RWPE2 (cell line): Measurements from ENCODE around the gene SMCHD1.
"Not testable (repeated sequence)": the region's sequence is repeated elsewhere in the genome, so short reads cannot be mapped to it uniquely, and the experiment has no call there.

Experiments
- ATAC-seq: fragments of 200-7000 bp; cut with Tn5 transposase; 3 replicates; pipeline ENCODE4 v1.9.1; 2021; ENCODE audit warnings: low read depth
- DNase-seq: peaks from one replicate; pipeline ENCODE4 v3.0.0-alpha.2; 2020; ENCODE audit warnings: low spot score
- H3K27ac ChIP-seq: fragments of 450-650 bp; 2 replicates; pipeline ENCODE4 v1.5.1; 2017; ENCODE audit warnings: mild to moderate bottlenecking; ENCODE audit not compliant: poor library complexity, severe bottlenecking
- H3K27me3 ChIP-seq: fragments of 250-450 bp; sonication (Bioruptor Pico); 2 replicates; pipeline ENCODE4 v1.5.1; 2021; ENCODE audit warnings: mild to moderate bottlenecking, moderate library complexity; ENCODE audit not compliant: insufficient read depth, poor library complexity, severe bottlenecking
- H3K36me3 ChIP-seq: fragments of 250-450 bp; sonication (Bioruptor Pico); 2 replicates; pipeline ENCODE4 v1.5.1; 2020; ENCODE audit warnings: low read depth, mild to moderate bottlenecking, moderate library complexity
- H3K4me1 ChIP-seq: fragments of 250-450 bp; sonication (Bioruptor Pico); 2 replicates; pipeline ENCODE4 v1.5.1; 2021; ENCODE audit warnings: mild to moderate bottlenecking, moderate library complexity; ENCODE audit not compliant: insufficient read depth, poor library complexity, severe bottlenecking
- H3K4me3 ChIP-seq: fragments of 250-450 bp; sonication (Bioruptor Pico); 2 replicates; pipeline ENCODE4 v1.5.1; 2021; ENCODE audit warnings: mild to moderate bottlenecking, moderate library complexity; ENCODE audit not compliant: severe bottlenecking
- H3K9me3 ChIP-seq: fragments of 250-450 bp; sonication (Bioruptor Pico); 2 replicates; pipeline ENCODE4 v1.5.1; 2021; ENCODE audit warnings: mild to moderate bottlenecking, moderate library complexity; ENCODE audit not compliant: severe bottlenecking
- TF ChIP-seq, protein P1 (sequence below): fragments of 450-650 bp; IDR thresholded peaks from one replicate; pipeline ENCODE4 v1.5.1; 2017; ENCODE audit warnings: mild to moderate bottlenecking, moderate library complexity; ENCODE audit not compliant: poor library complexity, severe bottlenecking

The SMCHD1 gene

DNA sequence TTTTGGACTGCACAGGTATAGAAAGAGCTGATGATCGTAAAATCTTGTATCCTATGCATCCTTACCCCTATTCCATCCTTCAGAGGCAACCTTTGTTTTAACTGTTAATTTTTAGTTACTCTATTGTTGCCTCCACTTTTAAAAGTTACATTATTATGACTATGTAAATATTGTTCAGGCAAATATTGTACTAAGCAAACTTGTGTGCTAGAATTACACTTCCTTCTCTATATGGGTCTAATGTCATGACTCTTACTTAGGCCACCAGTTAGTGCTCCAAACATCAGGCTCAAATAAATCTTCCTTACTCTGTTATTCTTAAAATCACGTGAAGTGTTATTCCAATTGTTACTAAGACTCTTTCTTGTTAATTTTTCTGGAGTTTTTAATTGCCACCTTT, 143.8 kb downstream of the SMCHD1 start:
- DNase-seq (no peak), ATAC-seq (no peak)
- no peaks in the 10 kb centered on the region for H3K27me3 ChIP-seq
- H3K9me3 ChIP-seq, result no peaks in the 10 kb centered on the region
- TF ChIP-seq, protein P1, sequence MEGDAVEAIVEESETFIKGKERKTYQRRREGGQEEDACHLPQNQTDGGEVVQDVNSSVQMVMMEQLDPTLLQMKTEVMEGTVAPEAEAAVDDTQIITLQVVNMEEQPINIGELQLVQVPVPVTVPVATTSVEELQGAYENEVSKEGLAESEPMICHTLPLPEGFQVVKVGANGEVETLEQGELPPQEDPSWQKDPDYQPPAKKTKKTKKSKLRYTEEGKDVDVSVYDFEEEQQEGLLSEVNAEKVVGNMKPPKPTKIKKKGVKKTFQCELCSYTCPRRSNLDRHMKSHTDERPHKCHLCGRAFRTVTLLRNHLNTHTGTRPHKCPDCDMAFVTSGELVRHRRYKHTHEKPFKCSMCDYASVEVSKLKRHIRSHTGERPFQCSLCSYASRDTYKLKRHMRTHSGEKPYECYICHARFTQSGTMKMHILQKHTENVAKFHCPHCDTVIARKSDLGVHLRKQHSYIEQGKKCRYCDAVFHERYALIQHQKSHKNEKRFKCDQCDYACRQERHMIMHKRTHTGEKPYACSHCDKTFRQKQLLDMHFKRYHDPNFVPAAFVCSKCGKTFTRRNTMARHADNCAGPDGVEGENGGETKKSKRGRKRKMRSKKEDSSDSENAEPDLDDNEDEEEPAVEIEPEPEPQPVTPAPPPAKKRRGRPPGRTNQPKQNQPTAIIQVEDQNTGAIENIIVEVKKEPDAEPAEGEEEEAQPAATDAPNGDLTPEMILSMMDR, result no peak
- H3K4me1 ChIP-seq, result no peaks in the 10 kb centered on the region
- peaks cover 90% of the 10 kb centered on the region for H3K36me3 ChIP-seq
- no peak overlapping the region for H3K27ac ChIP-seq
- H3K4me3 ChIP-seq, result no peak overlapping the region

DNA sequence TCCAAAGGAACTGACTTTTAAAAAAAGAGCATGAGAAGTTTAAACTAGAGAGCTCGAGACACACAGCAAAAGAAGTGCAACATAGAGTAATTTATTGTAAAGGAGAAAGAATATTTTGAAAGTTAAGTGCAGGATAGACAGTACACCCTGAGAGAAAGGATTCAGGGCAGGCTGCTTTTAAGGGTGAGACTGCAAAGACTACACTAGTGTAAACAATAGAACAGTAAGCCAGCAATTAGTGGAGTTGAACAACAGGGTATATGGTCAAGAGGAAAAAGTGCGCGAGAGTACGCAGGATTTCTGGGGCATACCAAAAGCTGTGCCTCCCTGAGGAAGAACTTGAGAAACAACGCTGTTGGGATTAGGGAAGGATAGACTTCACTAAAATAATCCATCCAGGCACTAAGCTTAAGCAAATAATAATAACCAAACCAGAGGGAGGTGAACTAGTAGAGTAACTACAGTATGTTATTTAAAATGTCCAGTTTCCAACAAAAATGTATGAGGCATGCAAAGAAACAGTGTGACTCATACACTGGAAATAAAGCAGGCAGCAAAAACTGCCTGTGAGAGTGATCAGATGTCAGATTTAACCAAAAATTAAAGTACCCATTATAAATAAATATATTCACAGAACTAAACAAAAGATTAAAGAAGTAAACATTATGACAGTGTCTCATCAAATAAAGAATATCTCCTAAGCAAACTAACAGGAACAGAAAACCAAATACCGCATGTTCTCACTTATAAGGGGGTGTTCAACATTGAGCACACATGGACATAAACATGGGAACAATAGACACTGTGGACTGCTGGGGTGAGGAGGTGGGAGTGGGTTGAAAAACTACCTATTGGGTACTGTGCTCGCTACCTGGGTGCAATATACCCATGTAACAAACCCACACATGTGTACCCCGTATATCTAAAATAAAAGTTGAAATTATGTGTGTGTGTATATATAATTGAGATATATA, 150.7 kb downstream of the SMCHD1 start:
- DNase-seq (no peak), ATAC-seq (peak; percentile 41; the same call in 1 of the 3 replicates)
- peaks cover 33% of the 10 kb centered on the region for H3K36me3 ChIP-seq
- no peak overlapping the region for H3K4me3 ChIP-seq
- H3K9me3 ChIP-seq, result no peaks in the 10 kb centered on the region
- H3K27ac ChIP-seq, result no peak overlapping the region
- H3K27me3 ChIP-seq, result no peaks in the 10 kb centered on the region
- TF ChIP-seq, protein P1, result no peak
- no peaks in the 10 kb centered on the region for H3K4me1 ChIP-seq

DNA sequence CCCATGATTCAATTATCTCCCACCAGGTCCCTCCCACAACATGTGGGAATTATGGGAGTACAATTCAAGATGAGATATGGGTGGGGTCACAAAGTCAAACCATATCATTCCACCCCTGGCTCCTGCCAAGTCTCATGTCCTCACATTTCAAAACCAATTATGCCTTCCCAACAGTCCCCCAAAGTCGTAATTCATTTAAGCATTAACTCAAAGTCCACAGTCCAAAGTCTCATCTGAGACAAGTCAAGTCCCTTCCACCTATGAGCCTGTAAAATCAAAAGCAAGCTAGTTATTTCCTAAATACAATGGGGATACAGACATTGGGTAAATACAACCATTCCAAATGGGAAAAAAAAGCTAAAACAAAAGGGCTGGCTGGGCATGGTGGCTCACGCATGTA, 153.1 kb downstream of the SMCHD1 start:
- H3K4me3 ChIP-seq, DNase-seq, H3K4me1 ChIP-seq: not testable (repeated sequence)

DNA sequence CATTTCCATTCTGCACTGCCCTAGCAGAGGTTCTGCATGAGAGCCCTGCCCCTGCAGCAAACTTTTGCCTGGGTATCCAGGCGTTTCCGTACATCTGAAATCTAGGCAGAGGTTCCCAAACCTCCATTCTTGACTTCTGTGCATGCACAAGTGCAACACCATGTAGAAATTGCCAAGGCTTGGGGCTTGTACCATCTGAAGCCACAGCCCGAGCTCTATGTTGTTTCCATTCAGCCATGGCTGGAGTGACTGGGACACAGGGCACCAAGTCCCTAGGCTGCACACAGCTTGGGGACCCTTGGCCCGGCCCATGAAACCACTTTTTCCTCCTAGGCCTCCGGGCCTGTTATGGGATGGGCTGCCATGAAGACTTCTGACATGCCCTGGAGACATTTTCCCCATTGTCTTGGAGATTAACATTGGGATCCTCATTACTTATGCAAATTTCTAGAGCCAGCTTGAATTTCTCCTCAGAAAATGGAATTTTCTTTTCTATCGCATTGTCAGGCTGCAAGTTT, 154.2 kb downstream of the SMCHD1 start:
- H3K27ac ChIP-seq, H3K27me3 ChIP-seq, DNase-seq, H3K9me3 ChIP-seq, H3K4me1 ChIP-seq, ATAC-seq, H3K4me3 ChIP-seq, H3K36me3 ChIP-seq: not testable (repeated sequence)

More for the DNA sequence above, 153.1 kb downstream of the SMCHD1 start:
- H3K9me3 ChIP-seq, H3K27me3 ChIP-seq, H3K27ac ChIP-seq, ATAC-seq: not testable (repeated sequence)
- H3K36me3 ChIP-seq, result peaks cover 12% of the 10 kb centered on the region

DNA sequence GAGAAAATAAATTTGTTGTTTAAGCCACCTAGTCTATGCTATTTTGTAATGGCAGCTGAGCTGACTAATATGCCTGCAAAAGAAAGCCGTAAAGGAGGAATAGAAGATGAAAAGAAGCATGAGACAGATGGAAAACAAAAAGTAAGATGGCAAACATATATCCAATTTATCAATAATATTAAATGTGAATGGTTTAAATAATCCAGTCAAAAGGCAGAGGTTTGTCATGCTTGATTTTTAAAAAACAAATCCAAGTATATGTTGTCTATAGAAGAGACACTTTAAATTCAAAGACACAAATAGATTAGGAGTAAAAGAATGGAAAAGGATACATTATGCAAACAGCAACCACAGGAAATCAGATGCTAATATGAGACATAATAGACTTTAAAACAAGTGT, 155.9 kb downstream of the SMCHD1 start:
- Histone ChIP-seq H3K27me3 (no peaks in the 10 kb centered on the region), H3K4me1 (no peaks in the 10 kb centered on the region), H3K4me3 (no peak overlapping the region), H3K27ac (no peak overlapping the region), H3K36me3 (no peaks in the 10 kb centered on the region), H3K9me3 (peaks cover 3% of the 10 kb centered on the region)
- ATAC-seq, result no peak
- TF ChIP-seq, protein P1, result no peak
- DNase-seq, result no peak
